HG02642 (cell line): Measurements from ENCODE around the gene CD209.
"Not testable (repeated sequence)": the region's sequence is repeated elsewhere in the genome, so short reads cannot be mapped to it uniquely, and the experiment has no call there.

ENCODE experiments used
- ATAC-seq: cut with Tn5 transposase; IDR thresholded peaks from one replicate; pipeline ENCODE4 v1.9.1; 2021; ENCODE audit warnings: mild to moderate bottlenecking; ENCODE audit not compliant: unreplicated experiment, poor library complexity

The CD209 gene

DNA sequence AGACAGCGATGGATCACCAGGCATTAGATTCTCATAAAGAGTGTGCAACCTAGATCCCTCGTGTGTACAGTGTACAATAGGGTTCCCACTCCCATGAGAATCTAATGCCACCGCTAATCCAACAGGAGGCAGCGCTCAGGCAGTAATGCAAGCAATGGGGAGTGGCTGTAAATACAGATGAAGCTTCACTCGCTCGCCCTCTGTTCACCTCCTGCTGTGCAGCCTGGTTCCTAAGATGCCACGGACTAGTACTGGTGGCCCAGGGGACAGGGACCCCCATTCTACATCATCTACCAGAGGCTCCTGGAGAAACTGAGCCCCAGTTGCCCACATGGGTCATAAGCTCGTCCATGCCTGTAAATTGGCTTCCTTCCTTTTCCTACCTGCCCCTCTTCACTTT lies 23.7 kb upstream of the CD209 start:
- no peak for ATAC-seq

GRCh38 chr19:7769171-7769570 lies 21.8 kb upstream of the CD209 start:
- no peak for ATAC-seq

DNA sequence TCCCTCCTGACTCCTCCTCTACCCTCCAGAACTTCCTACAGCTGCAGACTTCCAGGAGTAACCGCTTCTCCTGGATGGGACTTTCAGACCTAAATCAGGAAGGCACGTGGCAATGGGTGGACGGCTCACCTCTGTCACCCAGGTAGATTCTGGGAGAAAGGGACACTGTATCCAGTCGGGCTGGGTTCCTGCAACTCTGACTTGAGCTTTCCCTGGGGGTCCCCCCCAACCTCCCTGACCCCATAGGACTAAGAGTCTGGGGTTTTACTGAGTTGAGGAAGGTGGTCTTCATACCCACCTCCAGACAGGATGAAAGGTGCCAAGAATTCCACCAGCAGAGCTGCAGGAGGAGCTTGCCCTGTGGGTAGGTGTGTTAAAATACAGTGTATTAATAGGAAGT lies 20.2 kb upstream of the CD209 start:
- ATAC-seq = no peak

GRCh38 chr19:7766535-7766934 lies 19.2 kb upstream of the CD209 start:
- no peak for ATAC-seq

- not testable (repeated sequence) for ATAC-seq
Observed at GRCh38 chr19:7765043-7765442, 17.7 kb upstream of the CD209 start.

DNA sequence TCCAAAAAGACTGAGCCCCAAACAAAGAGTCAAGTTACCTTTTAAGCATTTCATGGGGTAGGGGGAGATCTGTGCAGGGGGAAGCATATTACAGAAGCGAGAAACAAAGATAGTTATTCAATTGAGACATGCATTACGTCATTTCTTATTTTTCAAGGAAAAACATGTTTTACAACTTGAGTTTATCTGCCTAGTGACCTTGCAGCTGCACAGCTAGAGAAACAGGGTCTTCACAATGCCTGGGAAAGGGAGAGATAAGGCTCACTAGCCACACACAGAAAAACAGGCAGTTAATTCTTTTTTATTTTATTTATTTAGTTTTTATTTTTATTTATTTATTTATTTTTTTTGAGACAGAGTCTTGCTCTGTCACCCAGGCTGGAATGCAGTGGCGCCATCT lies 16.8 kb upstream of the CD209 start:
- not testable (repeated sequence) for ATAC-seq

DNA sequence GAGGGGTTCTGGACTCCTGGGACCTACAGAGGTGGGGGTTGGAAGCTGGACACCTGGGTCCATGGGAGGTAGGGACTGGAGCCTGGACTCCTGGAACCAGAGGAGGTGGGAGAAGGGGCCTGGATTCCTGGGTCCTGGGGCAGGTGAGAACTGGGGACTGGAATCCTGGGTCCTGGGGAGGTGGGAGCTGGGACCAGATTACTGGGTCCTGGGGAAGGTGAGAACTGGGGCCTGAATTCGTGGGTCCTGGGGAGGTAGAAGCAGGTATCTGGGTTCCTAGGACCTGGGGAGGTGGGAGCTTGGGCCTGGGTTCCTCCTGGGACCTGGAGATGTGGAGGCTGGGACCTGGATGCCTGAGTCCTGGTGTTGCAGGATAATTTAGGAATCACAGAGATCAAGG lies 16.4 kb upstream of the CD209 start:
- no peak for ATAC-seq

DNA sequence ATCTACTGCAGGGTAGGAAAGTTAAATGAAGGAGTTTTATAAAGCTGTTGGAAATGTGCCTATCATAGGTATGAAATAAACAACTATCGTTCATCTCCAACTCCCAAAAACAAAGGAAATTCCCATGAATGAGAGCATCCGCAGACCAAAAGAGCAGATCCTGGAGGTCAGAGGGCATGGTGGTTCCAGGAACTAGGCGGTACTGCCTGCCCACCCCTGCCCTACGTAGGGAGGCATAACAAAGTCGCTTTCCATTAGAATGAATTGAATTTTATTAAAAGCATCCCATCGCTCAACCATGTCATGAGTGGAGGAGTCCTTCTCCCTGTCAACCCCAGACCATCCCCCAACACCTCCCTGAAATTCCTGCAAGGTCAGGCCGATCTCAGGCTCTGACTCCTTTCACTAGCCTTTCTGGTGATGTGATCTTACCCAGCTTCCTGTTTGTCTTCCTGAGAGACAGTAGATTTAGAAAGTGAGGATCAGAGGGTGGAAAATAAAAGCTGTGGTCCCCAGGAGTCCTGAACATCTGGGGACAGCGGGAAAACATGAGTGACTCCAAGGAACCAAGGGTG lies 15.5 kb upstream of the CD209 start, which contains the start of gene CLEC4M:
Gene CLEC4M (plus strand): TSS at position 525 of the 575 bp plus-strand sequence. CDS start 24 bp downstream, at position 549.
- no peak for ATAC-seq

DNA sequence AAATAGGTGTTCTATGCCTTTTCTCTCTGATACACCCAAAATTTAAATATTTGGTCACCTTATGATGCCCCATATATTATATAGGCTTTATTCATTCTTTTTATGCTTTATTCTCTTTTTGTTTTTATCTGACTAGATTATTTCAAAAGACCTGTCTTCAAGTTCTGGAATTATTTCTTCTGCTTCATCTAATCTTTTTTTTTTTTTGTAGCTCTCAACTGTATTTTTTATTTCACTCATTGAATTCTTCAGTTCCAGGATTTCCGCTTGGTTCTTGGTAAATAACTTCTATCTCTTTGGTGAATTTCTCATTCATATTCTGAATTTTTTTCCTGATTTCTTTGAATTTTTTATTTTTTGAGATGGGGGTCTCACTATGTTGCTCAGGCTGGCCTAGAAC lies 11.8 kb upstream of the CD209 start:
- ATAC-seq = no peak

DNA sequence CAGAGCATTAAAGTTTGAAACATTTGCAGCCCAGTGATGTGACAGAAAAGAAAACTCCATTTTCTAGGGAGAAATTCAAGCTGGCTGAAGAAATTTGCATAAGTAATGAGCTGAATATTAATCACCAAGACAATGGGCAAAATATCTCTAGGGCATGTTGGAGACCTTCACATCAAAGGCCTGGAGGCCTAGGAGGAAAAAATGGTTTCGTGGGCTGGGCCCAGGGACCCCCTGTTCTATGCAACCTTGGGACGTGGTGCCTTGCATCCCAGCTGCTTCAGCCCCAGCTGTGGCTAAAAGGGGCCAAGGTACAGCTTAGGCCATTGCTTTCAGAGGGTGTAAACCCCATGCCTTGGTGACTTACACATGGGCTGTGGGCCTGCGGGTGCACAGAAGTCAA lies 10.0 kb upstream of the CD209 start:
- ATAC-seq = no peak

GRCh38 chr19:7756258-7756657 lies 8.9 kb upstream of the CD209 start:
- ATAC-seq = no peak

DNA sequence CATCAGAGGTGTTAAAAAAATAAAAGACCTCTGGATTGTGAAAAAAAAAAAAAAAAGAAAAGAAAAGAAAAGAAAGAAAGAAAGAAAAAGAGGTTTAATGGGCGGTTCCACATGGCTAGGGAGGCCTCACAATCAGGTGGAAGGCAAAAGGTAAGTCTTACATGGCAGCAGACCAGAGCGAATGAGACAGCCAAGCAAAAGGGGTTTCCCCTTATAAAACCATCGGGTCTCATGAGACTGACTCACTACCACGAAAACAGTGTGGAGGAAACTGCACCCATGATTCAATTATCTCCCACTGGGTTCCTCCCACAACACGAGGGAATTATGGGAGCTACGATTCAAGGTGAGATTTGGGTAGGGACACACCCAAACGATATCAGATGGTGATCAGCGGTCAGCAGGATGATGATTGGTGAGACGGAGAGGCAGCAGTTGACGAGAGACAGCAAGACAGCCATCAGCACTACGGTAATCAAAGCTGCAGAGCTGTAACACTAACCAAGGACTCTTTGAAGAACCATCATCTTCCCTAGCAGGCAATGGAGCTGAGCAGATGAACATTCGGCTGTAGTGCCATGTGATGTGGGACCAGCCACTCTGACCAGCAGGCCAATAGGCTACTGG lies 3.9 kb upstream of the CD209 start:
- no peak for ATAC-seq

DNA sequence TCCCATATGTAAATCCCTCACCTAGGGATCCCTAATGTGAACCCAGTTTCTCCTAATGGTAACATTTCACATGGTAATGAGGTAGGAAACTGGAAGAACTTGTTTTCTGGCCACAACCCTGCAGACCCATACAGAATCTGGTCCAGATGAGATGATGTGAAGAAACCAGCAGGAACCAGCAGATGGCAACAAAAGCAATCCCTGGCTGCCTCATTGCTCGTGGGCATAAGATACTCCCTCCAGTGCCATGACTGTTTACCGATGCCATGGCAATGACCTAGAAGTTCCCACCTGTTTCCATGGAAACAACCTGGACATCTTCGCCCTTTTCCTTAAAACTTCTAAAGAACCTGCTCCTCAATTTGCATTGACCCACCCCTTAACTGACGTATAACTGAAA lies 1.4 kb upstream of the CD209 start:
- ATAC-seq = no peak

GRCh38 chr19:7748171-7748570 lies 837 bp upstream of the CD209 start:
- no peak for ATAC-seq

DNA sequence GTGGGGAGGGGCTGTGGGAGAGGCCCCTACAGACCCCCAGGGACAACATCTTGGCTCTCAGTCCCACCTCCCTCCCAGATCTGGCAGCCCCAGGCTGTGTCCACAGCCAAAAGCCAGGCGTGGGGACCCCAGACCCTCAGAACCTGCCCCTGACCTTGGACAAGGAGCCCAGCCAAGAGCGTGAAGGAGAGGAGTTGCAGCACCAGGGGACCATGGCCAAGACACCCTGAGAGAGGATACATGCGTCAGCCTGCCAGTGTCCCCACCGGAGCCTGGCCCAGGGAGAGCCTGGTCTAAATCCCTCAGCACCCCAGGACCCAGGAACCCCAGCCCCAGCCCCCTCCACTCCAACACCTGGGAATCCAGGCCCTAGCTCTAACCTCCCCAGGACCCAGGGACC lies 1.0 kb downstream of the CD209 start:
- ATAC-seq = not testable (repeated sequence)

GRCh38 chr19:7744871-7745650 lies 2.3 kb downstream of the CD209 start:
- ATAC-seq = no peak

- ATAC-seq = no peak
Observed at GRCh38 chr19:7744199-7744786, 3.0 kb downstream of the CD209 start.

- peak; percentile 72 for ATAC-seq
Observed at GRCh38 chr19:7743425-7743841, 3.9 kb downstream of the CD209 start.

- no peak for ATAC-seq
Observed at GRCh38 chr19:7742991-7743390, 4.3 kb downstream of the CD209 start.

GRCh38 chr19:7742575-7742974 lies 4.8 kb downstream of the CD209 start:
- no peak for ATAC-seq

- no peak for ATAC-seq
Observed at GRCh38 chr19:7740682-7741054, 6.7 kb downstream of the CD209 start.
